HG02798 (cell line): ENCODE data around the gene CCDC184.
"Not testable (repeated sequence)": the region's sequence is repeated elsewhere in the genome, so short reads cannot be mapped to it uniquely, and the experiment has no call there.

Source experiments
- ATAC-seq: cut with Tn5 transposase; IDR thresholded peaks from one replicate; pipeline ENCODE4 v1.9.1; 2021; ENCODE audit warnings: mild to moderate bottlenecking; ENCODE audit not compliant: unreplicated experiment, poor library complexity

CCDC184 gene

GRCh38 chr12:48183091-48183875 is at the start of gene CCDC184:
TSS of gene CCDC184 (plus strand) at chr12:48183644. CDS start at chr12:48184123, 479 bp downstream.
- ATAC-seq, result peak; percentile 72

GRCh38 chr12:48135027-48135426 is 48.4 kb upstream of the CCDC184 start:
- ATAC-seq, result no peak

- ATAC-seq, result no peak
Measured at GRCh38 chr12:48142818-48143674, 40.4 kb upstream of the CCDC184 start.

- no peak for ATAC-seq
Measured at GRCh38 chr12:48143898-48144297, 39.5 kb upstream of the CCDC184 start.

GRCh38 chr12:48145981-48146380 is 37.5 kb upstream of the CCDC184 start:
- ATAC-seq, result no peak

GRCh38 chr12:48151103-48151771 is 32.2 kb upstream of the CCDC184 start:
- ATAC-seq, result no peak

- ATAC-seq, result not testable (repeated sequence)
Measured at GRCh38 chr12:48155786-48156185, 27.7 kb upstream of the CCDC184 start.

GRCh38 chr12:48156652-48157017 is 26.8 kb upstream of the CCDC184 start:
- ATAC-seq, result no peak

- ATAC-seq, result peak; percentile 92
Measured at GRCh38 chr12:48157018-48157888, 26.2 kb upstream of the CCDC184 start, which contains the start of gene ASB8. TSS of gene ASB8 (minus strand) at chr12:48157515. CDS start at chr12:48153496, 4,019 bp downstream.

- no peak for ATAC-seq
Measured at GRCh38 chr12:48157889-48158370, 25.5 kb upstream of the CCDC184 start.

- ATAC-seq, result no peak
Measured at GRCh38 chr12:48160046-48160445, 23.4 kb upstream of the CCDC184 start.

GRCh38 chr12:48160807-48161206 is 22.6 kb upstream of the CCDC184 start:
- ATAC-seq, result no peak

- no peak for ATAC-seq
Measured at GRCh38 chr12:48163150-48163747, 20.2 kb upstream of the CCDC184 start.

GRCh38 chr12:48164451-48164850 is 19.0 kb upstream of the CCDC184 start:
- ATAC-seq, result no peak

GRCh38 chr12:48165089-48165981 is 18.1 kb upstream of the CCDC184 start:
- ATAC-seq, result peak; percentile 53

- ATAC-seq, result no peak
Measured at GRCh38 chr12:48169011-48169410, 14.4 kb upstream of the CCDC184 start.

GRCh38 chr12:48175613-48176416 is 7.6 kb upstream of the CCDC184 start:
- ATAC-seq, result no peak

- ATAC-seq, result no peak
Measured at GRCh38 chr12:48176417-48176751, 7.1 kb upstream of the CCDC184 start.
